Effector memory CD4-positive, alpha-beta T cell (primary cell): ENCODE data around the gene FOXE1.

Experiments
- DNase-seq, 3 donors: peaks; one replicate each; pipeline ENCODE4 v3.0.0-alpha.2; 2020
- H3K27ac ChIP-seq: 2 replicates; pipeline ENCODE4 v1.7.0; 2013; ENCODE audit warnings: mild to moderate bottlenecking, low read length, moderate library complexity; ENCODE audit not compliant: insufficient read depth, poor library complexity, severe bottlenecking
- H3K27me3 ChIP-seq: replicated peaks from 2 replicates; pipeline ENCODE4 v1.7.0; 2013; ENCODE audit warnings: mild to moderate bottlenecking, low read length; ENCODE audit not compliant: insufficient read depth, control insufficient read depth, poor library complexity, severe bottlenecking
- H3K36me3 ChIP-seq: 2 replicates; pipeline ENCODE4 v1.7.0; 2013; ENCODE audit warnings: mild to moderate bottlenecking, low read length, moderate library complexity; ENCODE audit not compliant: control insufficient read depth, insufficient read depth
- H3K4me1 ChIP-seq: 2 replicates; pipeline ENCODE4 v1.7.0; 2013; ENCODE audit warnings: low read length, mild to moderate bottlenecking; ENCODE audit not compliant: control insufficient read depth, insufficient read depth, poor library complexity, severe bottlenecking
- H3K4me3 ChIP-seq: 2 replicates; pipeline ENCODE4 v1.7.0; 2013; ENCODE audit warnings: low read length, low read depth, mild to moderate bottlenecking; ENCODE audit not compliant: insufficient read depth, poor library complexity, severe bottlenecking
- H3K9me3 ChIP-seq: 2 replicates; pipeline ENCODE4 v1.7.0; 2013; ENCODE audit warnings: mild to moderate bottlenecking, low read length, moderate library complexity; ENCODE audit not compliant: control insufficient read depth
- total RNA-seq, 3 donors: gene quantifications; one replicate each; lab custom pipeline; 2026; lab: John Stamatoyannopoulos, UW

Gene FOXE1
- 0 to 0.17 (median 0) reads per million in 3 donors for total RNA-seq

GRCh38 chr9:97853056-97853843 lies at the start of gene FOXE1:
TSS of gene FOXE1 (plus strand) at chr9:97853226. CDS start at chr9:97853915, 689 bp downstream.
- DNase-seq = no peak
- H3K27ac ChIP-seq = no peak within 1 kb of the TSS
- no peaks in the 10 kb centered on the region for H3K9me3 ChIP-seq
- peaks cover 43% of the 10 kb centered on the region for H3K4me1 ChIP-seq
- H3K36me3 ChIP-seq = no peaks in the 10 kb centered on the region
- H3K27me3 ChIP-seq = peaks cover 86% of the 10 kb centered on the region
- peak within 1 kb of the TSS; percentile 55 for H3K4me3 ChIP-seq

- Histone ChIP-seq H3K27me3 (peaks cover 3% of the 10 kb centered on the region), H3K27ac (no peak overlapping the region), H3K36me3 (no peaks in the 10 kb centered on the region), H3K4me1 (peaks cover 11% of the 10 kb centered on the region), H3K4me3 (peak overlapping the region; percentile 67), H3K9me3 (no peaks in the 10 kb centered on the region)
- DNase-seq = no peak
Measured at GRCh38 chr9:97804059-97804365, 49.0 kb upstream of the FOXE1 start.

GRCh38 chr9:97806721-97807120 lies 46.3 kb upstream of the FOXE1 start:
- Histone ChIP-seq H3K27ac (no peak overlapping the region), H3K27me3 (peaks cover 3% of the 10 kb centered on the region), H3K9me3 (no peaks in the 10 kb centered on the region), H3K36me3 (no peaks in the 10 kb centered on the region), H3K4me3 (no peak overlapping the region), H3K4me1 (peaks cover 11% of the 10 kb centered on the region)
- no peak for DNase-seq

GRCh38 chr9:97807681-97808080 lies 45.3 kb upstream of the FOXE1 start:
- H3K9me3 ChIP-seq = no peaks in the 10 kb centered on the region
- peaks cover 11% of the 10 kb centered on the region for H3K4me1 ChIP-seq
- H3K4me3 ChIP-seq = no peak overlapping the region
- peaks cover 3% of the 10 kb centered on the region for H3K27me3 ChIP-seq
- no peak overlapping the region for H3K27ac ChIP-seq
- H3K36me3 ChIP-seq = no peaks in the 10 kb centered on the region
- no peak for DNase-seq

- Histone ChIP-seq H3K4me1 (peaks cover 7% of the 10 kb centered on the region), H3K4me3 (no peak overlapping the region)
Measured at GRCh38 chr9:97808415-97808814, 44.6 kb upstream of the FOXE1 start.

GRCh38 chr9:97808972-97809371 lies 44.1 kb upstream of the FOXE1 start:
- H3K27me3 ChIP-seq = peaks cover 3% of the 10 kb centered on the region
- H3K36me3 ChIP-seq = no peaks in the 10 kb centered on the region
- peaks cover 2% of the 10 kb centered on the region for H3K4me1 ChIP-seq
- no peak for DNase-seq
- H3K27ac ChIP-seq = no peak overlapping the region
- no peaks in the 10 kb centered on the region for H3K9me3 ChIP-seq
- H3K4me3 ChIP-seq = no peak overlapping the region

More at GRCh38 chr9:97808415-97808814, 44.6 kb upstream of the FOXE1 start:
- peaks cover 3% of the 10 kb centered on the region for H3K27me3 ChIP-seq
- H3K9me3 ChIP-seq = no peaks in the 10 kb centered on the region
- no peak for DNase-seq
- no peaks in the 10 kb centered on the region for H3K36me3 ChIP-seq
- no peak overlapping the region for H3K27ac ChIP-seq

GRCh38 chr9:97809666-97810344 lies 43.2 kb upstream of the FOXE1 start:
- Histone ChIP-seq H3K9me3 (no peaks in the 10 kb centered on the region), H3K27ac (no peak overlapping the region), H3K4me1 (no peaks in the 10 kb centered on the region), H3K27me3 (peaks cover 3% of the 10 kb centered on the region), H3K4me3 (no peak overlapping the region), H3K36me3 (no peaks in the 10 kb centered on the region)
- DNase-seq = no peak

GRCh38 chr9:97811533-97812246 lies 41.3 kb upstream of the FOXE1 start:
- H3K4me3 ChIP-seq = no peak overlapping the region
- no peaks in the 10 kb centered on the region for H3K9me3 ChIP-seq
- no peaks in the 10 kb centered on the region for H3K27me3 ChIP-seq
- H3K27ac ChIP-seq = no peak overlapping the region
- H3K36me3 ChIP-seq = no peaks in the 10 kb centered on the region
- no peak for DNase-seq
- no peaks in the 10 kb centered on the region for H3K4me1 ChIP-seq

GRCh38 chr9:97812247-97812543 lies 40.8 kb upstream of the FOXE1 start:
- Histone ChIP-seq H3K4me1 (no peaks in the 10 kb centered on the region), H3K36me3 (no peaks in the 10 kb centered on the region), H3K27me3 (no peaks in the 10 kb centered on the region), H3K9me3 (no peaks in the 10 kb centered on the region), H3K27ac (no peak overlapping the region), H3K4me3 (no peak overlapping the region)
- no peak for DNase-seq

GRCh38 chr9:97813072-97813471 lies 40.0 kb upstream of the FOXE1 start:
- no peaks in the 10 kb centered on the region for H3K9me3 ChIP-seq
- H3K27ac ChIP-seq = no peak overlapping the region
- H3K27me3 ChIP-seq = no peaks in the 10 kb centered on the region
- H3K36me3 ChIP-seq = no peaks in the 10 kb centered on the region
- no peaks in the 10 kb centered on the region for H3K4me1 ChIP-seq
- no peak overlapping the region for H3K4me3 ChIP-seq
- no peak for DNase-seq
